Fibroblast of the conjunctiva (primary cell): ENCODE measurements around the gene ZSCAN31.
"Not testable (repeated sequence)": the region's sequence is repeated elsewhere in the genome, so short reads cannot be mapped to it uniquely, and the experiment has no call there.

Experiments used
- DNase-seq: peaks from one replicate; pipeline ENCODE4 v3.0.0-alpha.2; 2010; ENCODE audit warnings: low read depth

Gene ZSCAN31

DNA sequence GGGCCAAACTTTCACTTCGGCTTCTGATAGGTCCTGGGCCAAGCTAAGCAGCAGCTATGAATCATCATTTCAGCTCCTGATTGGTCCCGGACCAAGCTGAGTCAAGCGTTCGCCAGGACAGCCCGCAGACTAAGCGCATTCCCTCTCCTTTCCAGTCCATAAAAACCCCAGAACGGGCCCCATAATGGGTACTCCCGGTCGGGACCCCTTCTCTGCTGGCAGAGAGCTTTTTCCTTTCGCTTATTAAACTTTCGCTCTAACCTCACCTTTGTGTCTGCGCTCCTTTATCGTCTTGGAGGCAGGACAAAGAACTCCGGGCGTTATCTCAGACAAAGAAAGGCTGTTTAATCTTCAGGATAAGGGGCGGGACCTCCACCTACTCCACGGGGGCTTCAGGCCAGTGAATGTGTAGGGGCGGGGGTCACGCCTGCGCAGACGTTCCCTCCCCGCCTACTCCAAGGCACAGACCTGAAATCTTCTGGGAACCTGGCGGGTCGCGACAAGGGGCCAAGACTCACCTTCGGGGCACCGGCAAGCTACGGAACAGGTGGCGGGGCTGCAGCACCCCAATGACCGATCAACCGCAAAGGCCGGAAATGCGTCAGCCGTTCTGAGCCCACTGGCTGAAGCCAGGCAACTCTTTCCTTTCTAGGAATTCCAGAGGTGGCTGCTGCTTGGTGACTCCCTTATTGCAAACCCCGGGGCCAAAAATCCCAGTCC is at the start of gene ZSCAN31:
Gene ZSCAN31 (minus strand): TSS at position 585 of the 720 bp plus-strand sequence. CDS start 6,465 bp downstream, outside the sequence.
- DNase-seq: peak; percentile 97

DNA sequence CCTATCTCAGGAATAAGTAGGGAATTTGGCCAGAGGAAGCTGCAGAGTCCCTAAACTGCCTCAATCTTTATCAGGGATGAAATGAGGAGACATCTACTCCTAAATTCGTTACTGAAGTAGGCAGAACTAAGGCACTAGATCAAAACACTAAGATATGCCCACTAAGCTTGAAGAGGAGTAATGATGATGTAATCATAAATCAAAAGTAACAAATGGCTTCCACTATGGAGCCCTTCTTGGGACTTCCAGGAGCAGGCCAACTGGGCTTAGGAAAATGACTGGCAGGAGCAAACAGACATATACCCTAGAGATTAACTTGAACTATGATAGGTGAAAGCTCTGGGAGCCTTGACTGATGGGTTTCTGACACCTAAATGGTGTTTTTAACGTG is 48.2 kb upstream of the ZSCAN31 start:
- DNase-seq: no peak

DNA sequence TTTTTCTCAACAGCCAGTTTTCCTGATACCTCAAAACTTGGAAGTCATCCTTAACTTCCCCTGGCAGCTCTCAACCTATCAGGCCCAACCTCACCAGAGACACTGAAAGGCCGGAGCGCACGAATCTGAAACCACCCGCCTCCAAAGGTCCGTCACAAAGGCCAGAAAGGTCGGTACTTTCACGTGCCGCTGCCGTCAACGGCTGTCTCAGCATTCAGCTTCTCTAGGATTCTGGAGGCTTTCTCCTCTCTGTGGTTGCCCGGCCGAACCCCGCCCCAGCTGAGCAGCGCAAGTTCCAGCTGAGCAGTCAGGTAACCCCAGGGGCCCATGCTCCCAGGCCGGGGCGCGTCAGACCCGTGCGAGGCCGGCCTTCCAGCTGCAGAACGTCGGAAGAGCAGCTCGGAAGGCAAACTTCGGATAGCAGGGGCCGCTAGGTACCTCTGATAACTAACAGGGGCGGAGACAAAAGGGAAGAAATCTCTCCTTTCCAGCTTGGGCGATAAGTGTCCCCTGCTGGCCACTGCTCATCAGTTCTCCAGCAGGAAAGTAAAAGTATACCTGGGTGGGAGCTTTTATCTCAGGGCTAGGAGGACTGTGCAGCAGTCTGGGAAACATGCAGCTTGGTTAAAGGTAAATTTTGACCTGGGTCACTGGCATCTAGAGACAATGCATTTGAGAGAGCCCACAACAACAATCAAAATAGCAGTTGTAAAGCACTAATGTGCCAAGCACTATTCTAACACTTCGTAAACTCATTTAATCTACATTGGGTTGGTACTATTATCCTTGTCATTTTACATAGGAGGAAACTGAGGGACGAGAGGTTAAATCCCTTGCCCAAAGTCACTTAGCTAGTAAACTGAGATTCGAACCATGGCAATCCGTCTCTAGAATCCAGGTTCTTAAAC is 47.5 kb upstream of the ZSCAN31 start:
- DNase-seq: peak; percentile 69

DNA sequence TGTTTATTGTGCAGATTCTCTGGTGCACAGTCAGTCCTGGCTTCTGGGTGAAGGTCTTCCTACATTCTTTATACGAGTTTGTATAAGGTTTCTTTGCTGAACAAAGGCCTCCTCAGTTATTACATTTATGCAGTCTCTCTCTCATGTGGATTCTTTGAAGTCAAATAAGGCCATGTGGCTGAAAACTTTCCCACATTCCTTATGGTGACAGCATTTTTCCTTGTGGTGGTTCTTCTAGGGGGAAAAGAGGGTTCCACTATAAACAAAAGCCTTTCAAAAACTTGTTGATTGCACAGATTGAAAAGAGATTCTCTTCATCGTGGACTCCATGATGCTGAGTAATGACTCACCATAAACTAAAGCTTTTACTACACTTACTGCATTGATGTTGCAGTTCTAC is 44.4 kb upstream of the ZSCAN31 start:
- DNase-seq: no peak

DNA sequence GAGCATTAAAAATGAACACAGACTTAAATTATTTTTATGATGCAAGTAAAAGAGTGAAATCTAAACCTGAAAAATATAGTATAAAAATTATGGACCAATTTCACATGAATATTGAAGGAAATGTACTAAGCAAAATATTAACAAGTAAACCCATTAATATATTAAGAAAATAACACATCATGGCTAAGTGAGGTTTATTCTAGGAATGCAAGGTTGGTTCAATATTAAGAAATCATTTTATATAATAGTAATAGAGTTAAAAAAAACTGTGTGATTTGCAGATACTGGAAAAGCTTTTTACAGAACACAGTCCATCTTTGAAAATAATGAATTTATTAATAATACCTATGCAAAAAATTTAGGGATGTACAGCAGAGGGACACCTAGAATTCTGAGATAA is 42.7 kb upstream of the ZSCAN31 start:
- no peak for DNase-seq

DNA sequence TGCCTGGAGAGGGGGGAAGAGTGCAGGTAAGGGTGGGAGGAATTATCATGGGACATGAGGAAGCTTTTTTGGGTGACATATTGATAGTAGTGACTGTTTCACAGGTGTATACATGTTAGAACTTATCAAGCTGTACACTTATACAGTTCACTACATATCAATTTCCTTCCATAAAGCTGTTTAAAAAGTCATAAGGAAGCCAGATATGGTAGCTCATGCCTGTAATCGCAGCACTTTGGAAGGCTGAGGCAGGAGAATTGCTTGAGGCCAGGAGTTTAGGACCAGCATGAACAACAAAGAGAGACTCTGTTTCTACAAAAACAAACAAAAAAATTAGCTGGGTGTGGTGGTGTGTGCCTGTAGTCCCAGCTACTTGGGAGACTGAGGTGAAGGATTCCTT is 41.9 kb upstream of the ZSCAN31 start:
- no peak for DNase-seq

DNA sequence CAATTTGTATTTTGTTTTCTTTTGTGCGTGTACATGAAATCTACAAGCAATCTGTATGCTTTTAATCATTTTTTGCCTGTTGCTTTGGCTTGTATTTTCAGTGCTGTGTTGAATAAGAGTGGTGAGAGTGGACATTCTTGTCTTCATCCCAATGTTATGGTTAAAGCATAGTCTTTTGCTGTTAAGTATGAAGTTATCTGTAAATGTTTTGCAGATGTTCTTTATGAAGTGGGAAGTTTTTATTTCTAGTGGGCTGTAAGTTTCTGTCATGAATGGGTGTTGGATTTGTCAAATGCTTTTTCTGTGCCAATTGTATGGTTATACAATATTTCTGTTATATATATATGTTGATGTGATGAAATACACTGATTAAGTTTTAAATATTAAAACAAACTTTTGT is 38.0 kb upstream of the ZSCAN31 start:
- no peak for DNase-seq

DNA sequence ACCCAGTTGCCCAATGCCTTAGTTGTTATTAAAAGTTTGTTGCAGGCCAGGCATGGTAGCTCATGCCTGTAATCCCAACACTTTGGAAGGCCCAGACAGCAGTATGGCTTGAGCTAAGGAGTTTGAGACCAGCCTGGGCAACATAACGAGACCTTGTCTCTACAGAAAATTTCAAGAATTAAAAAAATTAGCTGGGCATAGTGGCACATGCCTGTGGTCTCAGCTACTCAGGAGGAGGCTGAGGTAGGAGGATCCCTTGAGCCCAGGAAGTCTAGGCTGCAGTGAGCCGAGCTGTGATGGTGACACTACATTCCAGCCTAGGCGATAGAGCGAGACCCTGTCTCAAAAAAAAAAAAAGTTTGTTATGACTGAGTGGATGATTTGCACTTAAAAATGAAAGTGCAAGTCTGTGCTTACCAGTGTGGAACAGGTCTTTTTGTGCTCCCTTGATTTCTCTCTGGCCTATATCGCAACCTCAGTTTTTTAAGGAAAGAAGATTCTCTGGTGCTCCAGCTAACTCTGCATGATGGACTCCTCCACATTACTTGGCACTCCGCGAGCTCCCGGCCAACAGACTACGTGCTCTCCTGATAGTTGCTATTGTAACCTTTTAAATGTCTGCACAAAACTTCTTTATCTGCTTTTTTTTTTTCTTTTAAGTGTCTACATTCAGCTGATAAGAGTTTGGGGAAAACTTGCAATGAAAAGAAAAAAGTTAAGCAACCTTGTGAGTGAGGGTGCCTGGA is 35.9 kb upstream of the ZSCAN31 start:
- no peak for DNase-seq

DNA sequence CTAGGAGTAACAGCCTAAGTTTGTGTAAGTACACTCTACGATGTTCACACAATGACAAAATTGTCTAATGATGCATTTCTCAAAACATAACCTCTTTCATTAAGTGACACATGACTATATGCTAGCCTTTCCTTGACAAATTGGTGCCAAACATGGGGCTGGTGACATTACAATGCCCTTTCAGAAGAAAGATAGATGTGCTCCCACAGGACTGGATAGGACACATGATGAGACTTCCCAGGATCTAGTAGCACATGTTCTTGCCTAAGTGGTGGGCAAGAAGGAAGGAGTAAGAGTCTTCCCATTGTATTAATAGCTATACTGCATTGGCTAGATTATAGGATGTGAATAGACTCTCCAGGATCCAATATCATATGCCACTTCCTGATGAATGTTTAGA is 35.3 kb upstream of the ZSCAN31 start:
- DNase-seq: no peak

DNA sequence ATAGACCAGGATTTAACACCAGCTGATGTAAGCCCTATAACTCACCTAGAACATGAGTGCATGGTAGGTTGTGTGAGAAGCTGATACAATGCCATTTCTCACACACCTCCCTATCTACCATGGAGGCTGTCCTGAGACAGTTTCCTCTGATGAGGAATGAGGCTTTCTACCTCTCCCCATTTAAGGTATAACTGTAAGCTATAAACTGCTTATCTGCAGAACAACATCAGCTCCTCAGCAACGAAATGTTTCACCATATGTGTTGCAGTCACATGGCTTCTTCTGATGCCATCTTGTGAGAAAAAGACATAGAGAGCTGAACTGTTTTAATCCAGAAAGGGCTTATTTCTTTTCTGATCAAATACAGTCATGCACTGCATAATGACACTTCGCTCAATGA is 34.5 kb upstream of the ZSCAN31 start:
- DNase-seq: no peak

DNA sequence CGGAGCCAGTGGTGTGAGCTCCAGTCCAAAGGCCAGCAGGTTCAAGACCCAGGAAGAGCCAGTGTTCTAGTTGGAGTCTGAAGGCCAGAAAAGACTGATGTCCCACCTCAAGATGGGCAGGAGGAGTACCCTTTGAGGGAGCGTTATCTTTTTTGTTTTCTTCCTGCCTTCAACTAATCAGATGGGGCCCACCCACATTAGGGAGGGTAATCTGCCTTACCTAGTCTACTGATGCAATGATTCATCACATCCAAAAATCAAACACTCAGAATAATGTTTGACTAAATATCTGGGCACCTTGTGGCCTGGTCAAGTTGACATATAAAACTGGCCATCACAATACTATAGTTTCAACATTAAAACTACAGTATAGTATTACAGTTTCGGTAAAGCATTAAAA is 33.5 kb upstream of the ZSCAN31 start:
- no peak for DNase-seq

DNA sequence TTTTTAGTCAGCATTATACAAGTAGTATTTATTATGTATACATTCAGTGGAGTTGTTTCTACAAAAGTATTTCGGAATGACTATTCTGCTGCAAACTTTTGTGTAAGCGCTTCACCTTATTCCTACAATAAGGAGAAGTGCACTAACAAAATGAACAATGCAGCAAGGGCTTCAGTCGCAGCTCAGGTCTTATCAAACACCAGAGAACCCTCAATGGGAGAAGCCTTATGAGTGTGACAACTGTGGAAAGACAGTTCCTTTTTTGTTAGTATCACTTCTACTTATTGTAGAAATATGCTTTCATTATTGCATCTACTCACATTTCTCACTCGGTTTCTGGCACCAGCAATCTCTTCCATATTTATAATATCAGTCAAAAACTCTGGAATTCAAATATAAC is 32.6 kb upstream of the ZSCAN31 start:
- DNase-seq: no peak

DNA sequence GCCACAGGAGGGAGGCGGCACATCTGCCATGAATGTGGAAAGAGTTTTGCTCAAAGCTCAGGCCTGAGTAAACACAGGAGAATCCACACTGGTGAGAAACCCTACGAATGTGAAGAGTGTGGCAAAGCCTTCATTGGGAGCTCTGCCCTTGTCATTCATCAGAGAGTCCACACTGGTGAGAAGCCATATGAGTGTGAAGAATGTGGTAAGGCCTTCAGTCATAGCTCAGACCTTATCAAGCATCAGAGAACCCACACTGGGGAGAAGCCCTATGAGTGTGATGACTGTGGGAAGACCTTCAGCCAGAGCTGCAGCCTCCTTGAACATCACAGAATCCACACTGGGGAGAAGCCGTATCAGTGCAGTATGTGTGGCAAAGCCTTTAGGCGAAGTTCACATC is 29.6 kb upstream of the ZSCAN31 start:
- not testable (repeated sequence) for DNase-seq

DNA sequence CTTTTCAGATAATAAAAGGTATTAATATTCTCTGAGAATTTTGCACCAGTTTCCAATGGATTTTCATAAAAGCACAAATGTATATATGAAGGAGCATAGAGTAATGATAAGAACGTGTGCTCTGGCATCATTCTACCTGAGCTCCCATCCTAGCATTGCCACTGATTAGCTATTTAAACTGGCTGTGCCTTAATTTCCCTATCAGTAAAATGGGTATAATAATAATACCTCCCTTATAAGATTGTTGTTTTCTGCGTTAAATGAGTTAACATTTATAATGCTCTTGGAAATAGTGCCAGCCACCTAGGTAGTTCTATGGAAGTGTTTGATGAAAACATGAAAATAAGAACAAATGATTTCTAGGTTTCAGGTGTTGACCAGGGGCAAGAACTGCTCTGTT is 25.0 kb upstream of the ZSCAN31 start:
- DNase-seq: no peak

DNA sequence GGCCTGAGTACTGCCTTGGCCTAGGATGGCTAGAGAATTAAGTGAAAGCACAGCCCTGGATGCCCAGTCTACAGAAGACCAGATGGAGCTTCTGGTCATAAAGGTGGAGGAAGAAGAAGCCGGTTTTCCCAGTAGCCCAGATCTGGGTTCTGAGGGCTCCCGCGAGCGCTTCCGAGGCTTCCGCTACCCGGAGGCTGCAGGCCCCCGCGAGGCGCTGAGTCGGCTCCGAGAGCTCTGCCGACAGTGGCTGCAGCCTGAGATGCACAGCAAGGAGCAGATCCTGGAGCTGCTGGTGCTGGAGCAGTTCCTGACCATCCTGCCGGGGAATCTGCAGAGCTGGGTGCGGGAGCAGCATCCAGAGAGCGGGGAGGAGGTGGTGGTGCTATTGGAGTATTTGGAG is 23.6 kb upstream of the ZSCAN31 start:
- not testable (repeated sequence) for DNase-seq

DNA sequence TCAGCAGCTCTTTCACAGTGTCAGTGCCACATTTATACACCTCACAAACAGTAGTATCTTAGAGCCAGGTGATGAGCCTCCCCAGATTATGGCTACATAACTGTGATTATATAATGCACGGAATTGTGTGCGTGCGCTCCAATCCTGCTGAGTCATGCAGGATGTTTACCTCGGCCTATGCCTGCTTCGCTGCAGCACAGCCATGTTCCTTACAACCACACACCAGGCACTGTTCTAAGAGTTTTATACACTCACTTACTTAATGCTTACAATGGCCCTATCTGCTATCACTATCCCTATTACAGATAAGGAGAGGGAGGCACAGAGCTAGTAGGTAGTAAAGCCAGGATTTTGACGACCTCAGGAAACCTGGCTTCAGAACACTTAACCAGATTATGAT is 21.1 kb upstream of the ZSCAN31 start:
- no peak for DNase-seq

DNA sequence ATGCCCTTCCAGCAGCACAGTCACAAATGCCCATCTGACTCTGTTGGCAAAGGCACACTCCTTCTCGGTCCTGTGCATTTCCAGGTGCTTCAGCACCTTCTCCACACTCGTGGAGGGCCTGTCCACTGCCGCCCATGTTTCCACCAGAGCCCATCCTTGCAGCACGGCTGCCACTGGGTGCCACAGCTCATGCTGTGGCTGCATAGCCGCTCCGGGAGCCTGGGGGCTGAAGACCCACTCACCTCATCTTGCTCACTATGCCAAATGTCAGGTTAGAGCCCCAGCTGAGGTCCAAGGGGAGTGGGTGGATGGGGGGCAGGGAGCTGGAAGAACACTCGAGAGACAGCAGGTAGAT is 20.7 kb upstream of the ZSCAN31 start:
- no peak for DNase-seq

DNA sequence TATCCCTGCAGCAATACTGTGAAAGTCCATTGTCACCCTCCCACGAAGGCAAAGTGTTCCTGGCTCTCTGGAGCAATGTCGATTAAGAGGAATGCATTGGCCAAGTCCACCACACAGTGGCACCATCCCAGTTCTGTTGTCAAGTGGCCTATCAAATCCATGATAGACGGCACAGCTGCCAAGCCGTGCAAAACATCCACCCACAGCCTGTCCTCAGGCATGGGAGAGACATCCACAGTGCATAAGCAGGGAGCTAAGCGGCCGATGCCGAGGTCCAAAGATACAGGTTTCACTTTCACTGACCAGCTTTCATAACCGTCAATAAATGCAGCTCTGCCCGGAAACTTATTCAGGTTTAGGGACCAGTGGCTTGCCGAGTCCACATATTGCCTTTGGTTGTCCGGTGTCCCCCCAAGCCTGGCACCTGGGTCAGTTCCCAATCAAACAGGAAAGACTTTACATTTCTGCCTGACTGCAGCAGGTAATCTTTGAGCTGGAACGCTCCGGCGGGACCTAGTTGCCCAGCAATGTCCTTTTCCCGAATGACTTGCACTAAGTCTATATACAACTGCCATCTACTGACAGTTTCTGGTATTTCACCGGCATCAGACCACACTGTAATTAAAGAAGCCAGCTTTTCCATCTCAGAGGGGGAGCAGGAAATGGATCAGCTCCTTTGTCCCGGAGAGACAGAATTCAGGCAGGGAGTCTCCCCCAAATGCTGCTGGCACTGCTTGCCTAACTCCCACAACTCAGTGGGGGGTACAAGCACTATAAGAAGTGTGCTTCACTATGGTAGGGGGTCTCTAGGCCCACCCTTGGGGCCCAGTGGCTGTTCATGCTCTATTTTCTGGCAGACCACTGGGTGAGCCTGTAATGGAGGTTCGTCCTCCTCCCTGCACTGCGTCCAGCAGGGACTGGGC is 20.1 kb upstream of the ZSCAN31 start:
- DNase-seq: peak; percentile 83

DNA sequence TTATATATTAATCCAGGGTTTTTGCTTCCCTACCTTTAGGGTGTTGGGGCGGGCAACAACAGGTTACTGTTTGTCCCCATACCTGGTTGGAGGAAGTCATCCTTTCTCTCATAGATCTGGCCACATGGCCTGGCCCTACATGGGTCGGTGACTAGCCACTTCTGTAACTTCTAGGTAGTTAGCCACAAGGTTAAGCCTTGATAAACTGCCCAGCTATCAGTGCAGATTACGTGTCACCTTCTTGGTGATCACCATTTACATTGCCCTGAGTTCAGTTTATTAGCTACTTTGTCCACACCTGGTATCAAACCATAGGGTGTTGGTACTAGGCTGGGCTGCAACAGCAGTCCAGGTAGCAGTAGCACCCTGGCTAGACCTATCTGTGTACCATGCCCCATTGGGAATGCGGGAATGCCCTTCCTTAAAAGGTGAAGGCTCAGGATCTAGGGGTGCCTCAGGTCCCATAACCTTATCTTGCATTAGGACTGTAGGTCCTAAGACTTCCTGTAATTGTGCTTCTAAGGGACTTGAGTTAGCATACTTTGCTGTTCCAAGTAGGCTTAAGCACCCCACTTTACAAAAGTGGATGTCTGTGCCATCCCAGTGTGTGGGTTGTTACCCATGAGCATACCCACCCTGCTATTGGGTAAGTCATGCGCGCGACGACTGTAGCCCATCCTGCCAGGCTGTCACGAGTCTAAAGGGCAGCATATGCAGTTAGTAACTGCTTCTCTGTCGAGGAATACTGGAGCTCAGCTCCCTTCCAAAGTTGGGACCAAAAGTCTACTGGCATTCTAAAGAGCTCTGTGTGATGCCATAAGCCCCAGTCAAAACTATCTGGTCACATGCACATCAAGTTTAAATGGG is 19.0 kb upstream of the ZSCAN31 start:
- no peak for DNase-seq

DNA sequence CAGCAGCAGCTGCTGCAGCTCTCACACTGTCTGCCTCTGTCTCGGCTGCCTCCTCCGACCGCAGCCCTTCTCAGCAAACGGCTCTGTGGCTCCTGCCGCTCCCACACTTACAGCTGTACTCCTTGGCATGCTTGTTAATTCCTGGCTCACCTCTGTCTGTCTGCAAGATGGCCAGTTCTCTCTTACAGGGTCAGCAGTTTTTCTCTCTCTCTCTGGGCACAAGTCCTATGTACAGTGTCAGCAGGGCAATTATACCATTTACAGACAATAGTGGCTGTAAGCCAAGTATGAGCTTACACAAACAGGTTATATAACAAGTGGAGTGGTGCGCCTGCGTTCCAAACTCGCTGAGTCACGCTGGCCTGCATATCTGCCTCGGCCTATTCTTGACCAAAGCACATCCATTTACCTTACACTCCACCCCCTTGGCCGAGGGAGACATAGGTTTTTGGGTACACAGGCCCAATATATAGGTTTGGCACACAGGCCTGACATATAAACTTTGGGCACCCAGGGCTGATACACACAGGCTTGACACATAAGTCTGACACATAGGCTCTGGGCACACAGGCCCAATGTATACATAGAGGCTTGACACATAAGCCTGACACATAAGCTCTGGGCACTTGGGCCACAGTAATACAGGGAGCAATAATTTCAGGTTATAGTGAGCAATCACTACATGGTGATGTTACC is 18.2 kb upstream of the ZSCAN31 start:
- DNase-seq: no peak
